SK-N-MC (cell line): ENCODE results near the gene ASTL.

ENCODE experiments used
- EZH2 ChIP-seq: fragments of 200-600 bp; sonication (generic); IDR thresholded peaks from one replicate; pipeline ENCODE4 v1.6.1; 2017; ENCODE audit warnings: antibody characterized with exemption
- FOXP2 ChIP-seq: optimal IDR thresholded peaks from 2 replicates; pipeline ENCODE3; 2011; ENCODE audit warnings: mild to moderate bottlenecking, moderate library complexity; ENCODE audit not compliant: insufficient read depth; ENCODE audit errors: extremely low read length, control extremely low read depth
- POLR2AphosphoS5 ChIP-seq: IDR thresholded peaks from 2 replicates; pipeline ENCODE4 v1.6.1; 2012; ENCODE audit warnings: mild to moderate bottlenecking, low read depth, low read length, borderline replicate concordance

DNA sequence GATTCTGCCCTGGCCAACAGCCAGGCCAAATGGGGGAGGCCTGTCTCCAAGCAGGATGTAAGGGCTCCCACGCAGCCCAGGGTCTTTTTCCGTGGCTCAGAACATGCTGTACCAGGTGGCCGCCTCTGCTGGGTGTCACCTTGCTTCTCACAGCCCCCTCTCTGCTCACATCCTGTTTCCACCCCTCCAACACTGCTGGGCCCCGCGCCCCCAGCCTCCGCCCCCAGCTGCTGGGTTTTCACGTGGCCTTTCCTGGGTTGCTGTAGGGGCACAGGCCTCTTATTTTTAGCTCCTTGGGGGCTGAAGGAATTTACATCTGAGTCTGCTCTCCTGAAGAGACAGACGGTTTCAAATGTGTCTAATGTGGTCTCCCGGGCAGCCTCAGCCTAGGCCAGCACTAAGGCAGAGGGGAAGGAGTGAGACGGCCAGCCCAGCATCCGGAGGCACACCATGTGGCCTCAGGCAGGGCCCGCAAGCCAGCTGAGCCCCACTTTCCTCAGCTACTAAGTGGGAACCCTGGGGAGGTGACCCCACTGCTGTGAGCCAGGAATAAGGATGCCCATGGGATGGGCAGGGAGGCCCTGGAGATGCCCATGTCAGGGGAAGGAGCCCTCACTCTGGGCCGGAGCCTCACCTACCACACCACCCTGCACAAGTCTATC, 25.6 kb upstream of the ASTL start:
- TF ChIP-seq EZH2 (no peak), POLR2AphosphoS5 (no peak), FOXP2 (no peak)
